Liver (tissue), 9 donors: ENCODE data around the gene SCIN. TPM values are rescaled to one million over a fixed set of nuclear protein-coding genes. Genes with fewer than 3 reads are reported as not detected.

Experiments used
- DNase-seq: peaks from one replicate; pipeline ENCODE4 v3.0.0-alpha.2; 2017; ENCODE audit warnings: low spot score
- H3K27ac ChIP-seq, 2 donors: one replicate each; pipeline ENCODE4 v1.7.0; 2013; ENCODE audit warnings: inconsistent platforms in 2 of 2, low read length in 2 of 2, control low read depth in 1 of 2, low read depth in 1 of 2, mild to moderate bottlenecking in 1 of 2
- H3K27me3 ChIP-seq, 4 donors: one replicate each; pipeline versions ENCODE4 v1.6.1 to v1.7.0; 2013; ENCODE audit warnings: low read length in 3 of 4, inconsistent platforms in 1 of 4, mild to moderate bottlenecking in 1 of 4, moderate library complexity in 1 of 4; ENCODE audit not compliant: control insufficient read depth in 4 of 4, insufficient read depth in 4 of 4
- H3K36me3 ChIP-seq, 4 donors: one replicate each; pipeline versions ENCODE4 v1.6.1 to v1.7.0; 2013; ENCODE audit warnings: low read length in 3 of 4, mild to moderate bottlenecking in 3 of 4, low read depth in 1 of 4, moderate library complexity in 1 of 4; ENCODE audit not compliant: control insufficient read depth in 4 of 4, insufficient read depth in 3 of 4
- H3K4me1 ChIP-seq, 4 donors: one replicate each; pipeline versions ENCODE4 v1.6.1 to v1.7.0; 2013; ENCODE audit warnings: low read length in 3 of 4, mild to moderate bottlenecking in 3 of 4, moderate library complexity in 1 of 4; ENCODE audit not compliant: control insufficient read depth in 4 of 4, insufficient read depth in 4 of 4
- H3K4me3 ChIP-seq, 3 donors: one replicate each; pipeline versions ENCODE4 v1.6.1 to v1.7.0; 2013; ENCODE audit warnings: low read length in 3 of 3, control low read depth in 1 of 3, low read depth in 1 of 3, mild to moderate bottlenecking in 1 of 3
- H3K9ac ChIP-seq, 2 donors: one replicate each; pipeline ENCODE4 v1.7.0; 2013; ENCODE audit warnings: low read length in 2 of 2, mild to moderate bottlenecking in 2 of 2, moderate library complexity in 2 of 2, control low read depth in 1 of 2, low read depth in 1 of 2
- H3K9me3 ChIP-seq, 4 donors: one replicate each; pipeline versions ENCODE4 v1.6.1 to v1.7.0; 2013; ENCODE audit warnings: low read length in 3 of 4; ENCODE audit not compliant: control insufficient read depth in 4 of 4
- FOXA1 ChIP-seq: IDR thresholded peaks from 2 replicates; pipeline ENCODE4 v1.6.1; 2016; ENCODE audit warnings: antibody characterized with exemption
- FOXA2 ChIP-seq: IDR thresholded peaks from 2 replicates; pipeline ENCODE4 v1.6.1; 2016; ENCODE audit warnings: antibody characterized with exemption
- GABPA ChIP-seq, 2 donors: IDR thresholded peaks in 1 of 2; conservative IDR thresholded peaks in 1 of 2; 2 replicates each; pipeline ENCODE4 v1.6.1; 2016; ENCODE audit warnings: antibody characterized with exemption in 2 of 2, mild to moderate bottlenecking in 1 of 2, moderate library complexity in 1 of 2
- HNF4G ChIP-seq: IDR thresholded peaks from 2 replicates; pipeline ENCODE4 v1.6.1; 2016; ENCODE audit warnings: antibody characterized with exemption
- JUND ChIP-seq, 2 donors: IDR thresholded peaks; 2 replicates each; pipeline ENCODE4 v1.6.1; 2016; ENCODE audit warnings: antibody characterized with exemption in 2 of 2
- NR2F2 ChIP-seq: IDR thresholded peaks from 2 replicates; pipeline ENCODE4 v1.6.1; 2016; ENCODE audit warnings: antibody characterized with exemption
- RAD21 ChIP-seq, 2 donors: IDR thresholded peaks; 2 replicates each; pipeline ENCODE4 v1.6.1; 2016; ENCODE audit warnings: antibody characterized with exemption in 2 of 2, mild to moderate bottlenecking in 2 of 2
- TAF1 ChIP-seq: conservative IDR thresholded peaks from 2 replicates; pipeline ENCODE4 v1.6.1; 2016; ENCODE audit warnings: antibody characterized with exemption, mild to moderate bottlenecking
- YY1 ChIP-seq: IDR thresholded peaks from 2 replicates; pipeline ENCODE4 v1.6.1; 2016; ENCODE audit warnings: antibody characterized with exemption, mild to moderate bottlenecking
- WGBS: extraction: QIAGEN DNeasy Blood & Tissue Kit; methylation state at CpG from one replicate; pipeline ENCODE4 v1.1.7; 2013; 5-methylcytosine and 5-hydroxymethylcytosine counted together
- polyA plus RNA-seq, 2 donors: library from polyadenylated mRNA; stranded (reverse) in 1 of 2; unstranded in 1 of 2; fragments of 200-250 nt in 1 of 2; fragments of >200 nt in 1 of 2; fragmentation: Nextera tagmentation in 1 of 2; extraction: Ambion mirVana in 1 of 2; gene quantifications; one replicate each; pipeline versions ENCODE4 v1.2.1 to v1.2.3, GENCODE V29; 2013 to 2015
- total RNA-seq, 2 donors: library from RNA; depleted of rRNA; stranded (reverse); fragments of >200 nt; gene quantifications; one replicate each; pipeline ENCODE4 v1.2.3, GENCODE V29; 2014
- TF ChIP-seq, protein P1 (sequence below): IDR thresholded peaks from 2 replicates; pipeline ENCODE4 v1.6.1; 2016; ENCODE audit warnings: antibody characterized with exemption
- TF ChIP-seq, protein P2 (sequence below): fragments of 150-350 bp; IDR thresholded peaks from 2 replicates; pipeline ENCODE4 v1.5.1; 2017; ENCODE audit warnings: improper control_type of control experiment, low read depth, low read length; ENCODE audit not compliant: missing input control
- TF ChIP-seq, protein P3 (sequence below): IDR thresholded peaks from 2 replicates; pipeline ENCODE4 v1.6.1; 2016; ENCODE audit warnings: antibody characterized with exemption
- TF ChIP-seq, protein P4 (sequence below): IDR thresholded peaks from 2 replicates; pipeline ENCODE4 v1.6.1; 2016; ENCODE audit warnings: antibody characterized with exemption
- donor health status: healthy.
- donor health status: healthy.
- donor health status: healthy.
- donor health status: healthy.
- donor health status: healthy.

SCIN gene
- total and polyA plus RNA-seq, 4 donors = 0.05 to 0.23 TPM; not detected in 2

DNA sequence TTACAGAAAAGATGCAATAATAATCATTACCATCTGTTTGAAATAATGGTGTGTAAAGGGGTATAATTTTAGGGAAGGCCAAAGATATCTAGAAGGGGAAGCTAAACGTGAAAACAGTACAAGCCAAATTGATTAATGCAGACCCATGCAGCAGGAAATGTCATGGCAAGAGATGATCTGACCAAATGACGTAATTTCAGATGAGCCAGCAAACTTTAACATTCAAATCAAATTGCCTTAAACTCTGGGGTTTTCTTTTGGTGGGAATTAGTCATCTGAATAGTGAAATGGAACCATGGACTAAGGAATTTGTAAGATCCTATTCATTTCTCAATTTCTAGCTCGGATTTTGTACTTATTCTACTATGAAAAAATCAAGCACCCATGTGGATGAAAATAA is 21.4 kb upstream of the SCIN start:
- no peak for DNase-seq
- Histone ChIP-seq H3K9ac (no peak overlapping the region), H3K9me3 (no peaks in the 10 kb centered on the region), H3K4me3 (no peak overlapping the region), H3K36me3 (no peaks in the 10 kb centered on the region), H3K27me3 (no peaks in the 10 kb centered on the region), H3K4me1 (peaks cover 0 to 1% (median 0%) of the 10 kb centered on the region in 4 donors), H3K27ac (no peak overlapping the region)
- no peak for TF ChIP-seq RAD21 (IDR thresholded peaks at IDR 0.05)
- TF ChIP-seq YY1 = no peak
- no peak for TF ChIP-seq HNF4G
- TF ChIP-seq TAF1 = no peak
- TF ChIP-seq, protein P1, sequence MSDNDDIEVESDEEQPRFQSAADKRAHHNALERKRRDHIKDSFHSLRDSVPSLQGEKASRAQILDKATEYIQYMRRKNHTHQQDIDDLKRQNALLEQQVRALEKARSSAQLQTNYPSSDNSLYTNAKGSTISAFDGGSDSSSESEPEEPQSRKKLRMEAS = no peak
- TF ChIP-seq, protein P2, sequence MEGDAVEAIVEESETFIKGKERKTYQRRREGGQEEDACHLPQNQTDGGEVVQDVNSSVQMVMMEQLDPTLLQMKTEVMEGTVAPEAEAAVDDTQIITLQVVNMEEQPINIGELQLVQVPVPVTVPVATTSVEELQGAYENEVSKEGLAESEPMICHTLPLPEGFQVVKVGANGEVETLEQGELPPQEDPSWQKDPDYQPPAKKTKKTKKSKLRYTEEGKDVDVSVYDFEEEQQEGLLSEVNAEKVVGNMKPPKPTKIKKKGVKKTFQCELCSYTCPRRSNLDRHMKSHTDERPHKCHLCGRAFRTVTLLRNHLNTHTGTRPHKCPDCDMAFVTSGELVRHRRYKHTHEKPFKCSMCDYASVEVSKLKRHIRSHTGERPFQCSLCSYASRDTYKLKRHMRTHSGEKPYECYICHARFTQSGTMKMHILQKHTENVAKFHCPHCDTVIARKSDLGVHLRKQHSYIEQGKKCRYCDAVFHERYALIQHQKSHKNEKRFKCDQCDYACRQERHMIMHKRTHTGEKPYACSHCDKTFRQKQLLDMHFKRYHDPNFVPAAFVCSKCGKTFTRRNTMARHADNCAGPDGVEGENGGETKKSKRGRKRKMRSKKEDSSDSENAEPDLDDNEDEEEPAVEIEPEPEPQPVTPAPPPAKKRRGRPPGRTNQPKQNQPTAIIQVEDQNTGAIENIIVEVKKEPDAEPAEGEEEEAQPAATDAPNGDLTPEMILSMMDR = no peak
- TF ChIP-seq JUND (IDR thresholded peaks at IDR 0.05) = no peak
- 63% methylated on average over 3 of the region's 3 CpGs for WGBS

DNA sequence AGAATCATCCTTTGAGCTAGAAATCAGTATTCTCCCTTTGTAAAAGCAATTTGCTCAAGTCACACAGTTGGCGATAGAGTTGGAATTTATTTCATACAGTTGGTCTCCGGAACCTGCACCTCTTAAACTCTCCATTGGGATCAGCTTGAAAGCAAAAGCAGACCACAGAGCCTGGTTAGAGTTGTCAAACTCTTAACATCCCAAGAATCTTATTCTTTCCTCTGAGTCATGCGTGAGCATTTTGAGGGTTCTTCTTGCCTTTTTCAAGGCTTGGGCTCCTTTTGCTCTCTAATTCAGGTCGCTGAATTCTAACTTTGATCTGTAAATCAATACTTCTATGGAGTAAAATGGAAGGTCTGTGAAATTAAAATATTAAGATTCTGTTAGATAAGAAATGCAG is 19.6 kb upstream of the SCIN start:
- Histone ChIP-seq H3K9ac (no peak overlapping the region), H3K27ac (no peak overlapping the region)
- WGBS = 92% methylated on average over 4 of the region's 4 CpGs

DNA sequence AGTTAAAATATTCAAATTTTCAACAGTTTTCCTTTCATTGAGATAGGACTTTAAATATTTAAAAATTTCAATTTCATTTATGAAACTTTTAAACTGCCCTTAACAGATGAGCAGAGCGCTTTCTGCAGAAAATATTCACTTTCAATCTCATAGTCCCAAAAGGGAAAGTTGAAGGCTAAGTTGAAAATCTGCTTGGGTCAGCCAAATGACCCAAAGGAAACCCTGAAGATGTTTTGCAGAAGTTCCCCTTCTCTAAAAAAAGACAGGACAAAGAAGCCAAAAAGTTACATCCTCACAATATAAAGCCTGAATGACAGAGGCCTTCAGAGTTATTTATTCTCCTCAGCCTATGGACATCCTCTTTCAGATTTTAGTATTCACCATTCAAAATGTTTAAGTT is 17.6 kb upstream of the SCIN start:
- Histone ChIP-seq H3K27me3 (no peaks in the 10 kb centered on the region), H3K36me3 (no peaks in the 10 kb centered on the region), H3K27ac (no peak overlapping the region), H3K9me3 (no peaks in the 10 kb centered on the region), H3K4me3 (no peak overlapping the region), H3K9ac (no peak overlapping the region), H3K4me1 (peaks cover 0 to 1% (median 0%) of the 10 kb centered on the region in 4 donors)
- no peak for TF ChIP-seq FOXA2
- TF ChIP-seq NR2F2 = no peak
- TF ChIP-seq, protein P3, sequence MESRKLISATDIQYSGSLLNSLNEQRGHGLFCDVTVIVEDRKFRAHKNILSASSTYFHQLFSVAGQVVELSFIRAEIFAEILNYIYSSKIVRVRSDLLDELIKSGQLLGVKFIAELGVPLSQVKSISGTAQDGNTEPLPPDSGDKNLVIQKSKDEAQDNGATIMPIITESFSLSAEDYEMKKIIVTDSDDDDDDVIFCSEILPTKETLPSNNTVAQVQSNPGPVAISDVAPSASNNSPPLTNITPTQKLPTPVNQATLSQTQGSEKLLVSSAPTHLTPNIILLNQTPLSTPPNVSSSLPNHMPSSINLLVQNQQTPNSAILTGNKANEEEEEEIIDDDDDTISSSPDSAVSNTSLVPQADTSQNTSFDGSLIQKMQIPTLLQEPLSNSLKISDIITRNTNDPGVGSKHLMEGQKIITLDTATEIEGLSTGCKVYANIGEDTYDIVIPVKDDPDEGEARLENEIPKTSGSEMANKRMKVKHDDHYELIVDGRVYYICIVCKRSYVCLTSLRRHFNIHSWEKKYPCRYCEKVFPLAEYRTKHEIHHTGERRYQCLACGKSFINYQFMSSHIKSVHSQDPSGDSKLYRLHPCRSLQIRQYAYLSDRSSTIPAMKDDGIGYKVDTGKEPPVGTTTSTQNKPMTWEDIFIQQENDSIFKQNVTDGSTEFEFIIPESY = no peak
- TF ChIP-seq RAD21 (IDR thresholded peaks at IDR 0.05) = no peak
- WGBS = 86% methylated on average over 1 of the region's 1 CpG
- DNase-seq = no peak

More for the DNA sequence above, 19.6 kb upstream of the SCIN start:
- peaks cover 0 to 1% (median 0%) of the 10 kb centered on the region in 4 donors for H3K4me1 ChIP-seq
- H3K9me3 ChIP-seq = no peaks in the 10 kb centered on the region
- no peak overlapping the region for H3K4me3 ChIP-seq
- TF ChIP-seq FOXA1 = no peak
- no peak for TF ChIP-seq GABPA (IDR thresholded peaks at IDR 0.05 in 1 of 2, conservative IDR thresholded peaks at IDR 0.05 in 1 of 2)
- no peak for TF ChIP-seq TAF1
- TF ChIP-seq, protein P4, sequence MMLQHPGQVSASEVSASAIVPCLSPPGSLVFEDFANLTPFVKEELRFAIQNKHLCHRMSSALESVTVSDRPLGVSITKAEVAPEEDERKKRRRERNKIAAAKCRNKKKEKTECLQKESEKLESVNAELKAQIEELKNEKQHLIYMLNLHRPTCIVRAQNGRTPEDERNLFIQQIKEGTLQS = no peak
- no peaks in the 10 kb centered on the region for H3K36me3 ChIP-seq
- H3K27me3 ChIP-seq = no peaks in the 10 kb centered on the region
- no peak for DNase-seq
